Type B pancreatic cell (in vitro differentiated cells): ENCODE measurements around the gene NPTX1. TPM values are rescaled to one million over a fixed set of nuclear protein-coding genes. Genes with fewer than 3 reads are reported as not detected.

Experiments
- DNase-seq: peaks from one replicate; pipeline ENCODE4 v3.0.0; 2021; ENCODE audit warnings: mixed read lengths; ENCODE audit not compliant: unreplicated experiment; ENCODE audit errors: extremely low spot score
- H3K27ac Mint-ChIP-seq: 2 replicates; pipeline ENCODE4 v1.8.0; 2021; ENCODE audit warnings: mild to moderate bottlenecking, mixed read lengths
- H3K27me3 Mint-ChIP-seq: 2 replicates; pipeline ENCODE4 v1.8.0; 2021; ENCODE audit warnings: mixed read lengths
- H3K36me3 Mint-ChIP-seq: 2 replicates; pipeline ENCODE4 v1.8.0; 2021; ENCODE audit warnings: mixed read lengths
- H3K4me1 Mint-ChIP-seq: one replicate; pipeline ENCODE4 v1.8.0; 2021; ENCODE audit warnings: mixed read lengths; ENCODE audit not compliant: unreplicated experiment
- H3K4me3 Mint-ChIP-seq: 2 replicates; pipeline ENCODE4 v1.8.0; 2021; ENCODE audit warnings: mild to moderate bottlenecking, mixed read lengths
- H3K9me3 Mint-ChIP-seq: 2 replicates; pipeline ENCODE4 v1.8.0; 2021; ENCODE audit warnings: mixed read lengths
- total RNA-seq: library from RNA; stranded (reverse); gene quantifications from 2 replicates; pipeline ENCODE4 v1.2.1, GENCODE V29; 2021; ENCODE audit warnings: low replicate concordance
- TF ChIP-seq, protein P1 (sequence below): fragments of 200-600 bp; sonication (generic); conservative IDR thresholded peaks from 2 replicates; pipeline ENCODE4 v1.5.0; 2021; ENCODE audit warnings: antibody characterized with exemption, mild to moderate bottlenecking

Gene NPTX1
- total RNA-seq, 1 donor from 2014 or later, result 4.7 TPM

DNA sequence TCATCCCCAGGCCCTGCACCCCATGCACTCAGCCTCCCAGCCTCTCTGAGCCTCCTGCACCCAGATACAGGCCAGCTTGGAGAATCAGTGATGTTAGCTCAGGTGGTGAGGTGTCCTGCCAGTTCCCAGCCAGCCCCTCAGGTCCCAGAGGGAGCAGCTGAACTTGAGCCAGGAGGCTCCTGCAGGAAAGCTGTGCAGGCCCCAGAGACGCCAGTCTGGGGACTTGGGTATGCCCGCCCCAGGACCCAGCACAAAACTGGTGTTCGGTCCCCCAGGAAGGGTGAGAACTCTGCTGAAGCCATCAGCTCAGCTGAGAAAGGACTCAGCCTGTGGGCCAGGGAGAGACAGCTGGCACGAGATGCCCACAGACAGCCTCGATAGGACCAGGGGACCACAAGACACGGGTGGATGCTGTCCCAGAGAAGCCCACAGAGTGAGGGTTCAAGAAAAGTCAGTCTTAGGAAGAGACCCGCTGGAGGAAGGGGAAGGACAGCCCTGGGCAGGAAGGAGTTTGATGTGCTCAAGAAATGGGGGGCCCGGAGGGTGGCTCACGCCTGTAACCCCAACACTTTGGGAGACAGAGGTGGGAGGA is 50.5 kb downstream of the NPTX1 start:
- Mint-ChIP-seq H3K4me3 (no peak overlapping the region), H3K27ac (no peak overlapping the region), H3K36me3 (no peaks in the 10 kb centered on the region), H3K4me1 (no peaks in the 10 kb centered on the region), H3K27me3 (no peaks in the 10 kb centered on the region), H3K9me3 (no peaks in the 10 kb centered on the region)
- TF ChIP-seq, protein P1, sequence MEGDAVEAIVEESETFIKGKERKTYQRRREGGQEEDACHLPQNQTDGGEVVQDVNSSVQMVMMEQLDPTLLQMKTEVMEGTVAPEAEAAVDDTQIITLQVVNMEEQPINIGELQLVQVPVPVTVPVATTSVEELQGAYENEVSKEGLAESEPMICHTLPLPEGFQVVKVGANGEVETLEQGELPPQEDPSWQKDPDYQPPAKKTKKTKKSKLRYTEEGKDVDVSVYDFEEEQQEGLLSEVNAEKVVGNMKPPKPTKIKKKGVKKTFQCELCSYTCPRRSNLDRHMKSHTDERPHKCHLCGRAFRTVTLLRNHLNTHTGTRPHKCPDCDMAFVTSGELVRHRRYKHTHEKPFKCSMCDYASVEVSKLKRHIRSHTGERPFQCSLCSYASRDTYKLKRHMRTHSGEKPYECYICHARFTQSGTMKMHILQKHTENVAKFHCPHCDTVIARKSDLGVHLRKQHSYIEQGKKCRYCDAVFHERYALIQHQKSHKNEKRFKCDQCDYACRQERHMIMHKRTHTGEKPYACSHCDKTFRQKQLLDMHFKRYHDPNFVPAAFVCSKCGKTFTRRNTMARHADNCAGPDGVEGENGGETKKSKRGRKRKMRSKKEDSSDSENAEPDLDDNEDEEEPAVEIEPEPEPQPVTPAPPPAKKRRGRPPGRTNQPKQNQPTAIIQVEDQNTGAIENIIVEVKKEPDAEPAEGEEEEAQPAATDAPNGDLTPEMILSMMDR, result no peak
- no peak for DNase-seq

DNA sequence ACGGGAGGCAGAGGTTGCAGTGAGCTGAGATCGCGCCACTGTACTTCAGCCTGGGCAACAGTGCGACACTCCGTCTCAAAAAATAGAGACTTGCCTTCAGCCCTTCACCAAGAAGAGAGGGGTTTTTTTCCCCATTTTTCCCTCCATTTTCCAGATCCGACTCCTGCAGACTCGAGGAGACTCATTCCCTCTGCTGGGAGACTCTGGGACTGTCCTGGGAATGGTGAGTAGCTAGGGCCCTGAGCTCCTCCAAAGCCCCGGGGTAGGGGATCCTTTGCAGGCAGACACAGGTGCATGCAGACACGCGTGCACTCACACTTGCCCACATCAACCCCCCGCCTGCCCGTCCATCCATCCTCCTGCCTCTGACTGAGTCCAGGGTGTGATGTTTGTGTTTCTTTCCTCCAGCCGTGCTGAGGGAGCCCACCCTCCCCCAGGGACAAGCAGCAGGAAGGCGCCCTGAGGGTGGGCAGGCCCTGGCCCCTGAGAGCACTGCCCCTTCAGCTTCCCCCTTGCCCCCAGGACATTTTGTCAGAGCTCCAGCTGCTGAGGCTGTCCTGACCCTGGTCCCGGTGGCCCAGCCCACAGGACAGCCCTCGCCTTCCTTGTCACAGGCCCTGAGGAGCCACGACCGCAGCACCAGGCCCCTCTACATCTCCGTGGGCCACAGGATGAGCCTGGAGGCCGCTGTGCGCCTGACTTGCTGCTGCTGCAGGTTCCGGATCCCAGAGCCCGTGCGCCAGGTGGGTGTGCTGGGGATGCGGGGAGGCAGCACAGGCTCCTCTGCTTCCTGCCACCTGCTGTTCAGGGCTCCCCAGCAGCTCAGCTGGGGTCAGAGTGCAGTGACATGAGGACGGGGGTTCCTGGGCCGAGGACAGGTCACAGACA is 51.3 kb downstream of the NPTX1 start:
- no peaks in the 10 kb centered on the region for H3K9me3 Mint-ChIP-seq
- no peak overlapping the region for H3K27ac Mint-ChIP-seq
- DNase-seq, result no peak
- TF ChIP-seq, protein P1, result no peak
- no peak overlapping the region for H3K4me3 Mint-ChIP-seq
- H3K27me3 Mint-ChIP-seq, result no peaks in the 10 kb centered on the region
- no peaks in the 10 kb centered on the region for H3K36me3 Mint-ChIP-seq
- no peaks in the 10 kb centered on the region for H3K4me1 Mint-ChIP-seq

DNA sequence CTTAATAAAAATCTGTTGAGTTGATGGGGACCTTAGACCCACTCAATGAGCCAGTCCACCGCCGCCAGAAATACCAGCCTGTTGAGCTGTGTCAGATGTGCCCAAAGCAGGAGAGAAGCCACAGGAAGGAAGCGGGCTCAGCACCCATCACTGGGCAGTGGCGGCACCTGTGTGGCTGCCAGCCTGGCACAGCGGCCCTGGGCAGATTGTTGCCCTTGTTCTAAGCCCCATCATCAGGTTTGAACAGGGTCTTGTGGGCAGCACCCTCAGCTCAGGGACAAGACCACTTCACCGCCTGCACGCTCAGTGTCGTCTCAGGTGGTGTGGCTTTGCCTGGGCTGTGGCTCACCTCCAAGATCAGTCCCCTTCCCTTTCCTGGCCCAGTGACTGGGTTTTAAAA is 52.1 kb downstream of the NPTX1 start:
- TF ChIP-seq, protein P1, result no peak
- H3K4me3 Mint-ChIP-seq, result no peak overlapping the region

DNA sequence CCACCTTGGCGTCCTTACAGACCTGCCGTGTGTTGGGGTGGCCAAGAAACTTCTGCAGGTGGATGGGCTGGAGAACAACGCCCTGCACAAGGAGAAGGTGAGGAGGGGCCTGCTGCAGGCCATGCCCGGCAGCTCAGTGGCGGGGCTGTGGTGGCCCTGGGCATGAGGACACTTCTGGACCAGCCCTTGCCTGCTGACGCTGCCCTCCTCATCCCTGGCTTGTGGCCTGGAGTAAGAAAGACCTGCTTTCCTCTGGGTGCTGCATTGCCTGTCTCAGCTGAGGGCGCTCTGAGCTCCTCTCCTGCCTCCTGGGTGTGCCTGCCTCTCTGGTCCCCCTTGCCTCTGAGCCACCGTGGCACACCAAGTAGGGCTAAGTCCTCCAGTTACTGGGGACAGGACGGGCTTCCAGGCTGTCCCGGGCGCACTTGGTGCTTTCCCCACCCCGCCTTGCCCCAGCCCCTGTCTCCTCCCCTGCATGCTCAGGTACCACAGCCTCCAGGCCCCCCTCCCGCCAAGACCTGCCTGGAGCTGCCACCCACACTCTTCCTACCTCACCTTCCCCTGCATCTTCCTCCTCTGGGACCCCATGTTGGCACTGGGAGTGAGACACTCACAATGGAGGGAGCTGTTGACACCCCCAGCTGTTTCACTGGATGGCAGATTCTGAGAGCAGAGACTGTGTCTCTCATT is 52.7 kb downstream of the NPTX1 start:
- Mint-ChIP-seq H3K9me3 (no peaks in the 10 kb centered on the region), H3K36me3 (peaks cover 5% of the 10 kb centered on the region), H3K27ac (no peak overlapping the region), H3K4me1 (no peaks in the 10 kb centered on the region), H3K4me3 (no peak overlapping the region), H3K27me3 (no peaks in the 10 kb centered on the region)
- TF ChIP-seq, protein P1, result no peak
- no peak for DNase-seq

More for the DNA sequence above, 52.1 kb downstream of the NPTX1 start:
- no peaks in the 10 kb centered on the region for H3K4me1 Mint-ChIP-seq
- no peak for DNase-seq
- no peaks in the 10 kb centered on the region for H3K9me3 Mint-ChIP-seq
- no peaks in the 10 kb centered on the region for H3K27me3 Mint-ChIP-seq
- H3K36me3 Mint-ChIP-seq, result peaks cover 5% of the 10 kb centered on the region
- no peak overlapping the region for H3K27ac Mint-ChIP-seq

DNA sequence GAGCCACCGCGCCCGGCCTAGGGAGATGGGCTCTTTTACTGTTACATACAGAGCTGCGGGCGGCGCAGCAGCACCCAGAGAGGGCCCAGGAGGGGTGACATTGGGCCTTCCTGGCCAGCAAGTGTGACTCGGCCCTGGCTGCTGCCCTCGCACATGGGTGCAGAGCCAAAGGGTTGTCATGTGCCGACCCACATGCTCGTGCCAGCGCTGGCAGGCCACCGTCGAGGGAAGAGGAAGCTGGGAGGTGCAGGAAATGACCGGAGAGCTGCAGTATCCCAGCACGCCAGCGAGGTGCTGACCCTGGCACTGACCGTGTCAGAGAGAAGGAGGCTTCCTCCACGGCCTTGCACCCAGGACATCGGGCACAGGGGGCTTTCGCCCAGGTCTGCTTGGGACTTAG is 53.4 kb downstream of the NPTX1 start:
- Mint-ChIP-seq H3K9me3 (no peaks in the 10 kb centered on the region), H3K36me3 (peaks cover 10% of the 10 kb centered on the region), H3K4me3 (no peak overlapping the region), H3K27ac (no peak overlapping the region), H3K4me1 (peaks cover under 1% of the 10 kb centered on the region), H3K27me3 (no peaks in the 10 kb centered on the region)
- no peak for DNase-seq
- TF ChIP-seq, protein P1, result no peak
